PC-9 (cell line): ENCODE data around the gene MRPL28. TPM values are rescaled to one million over a fixed set of nuclear protein-coding genes. Genes with fewer than 3 reads are reported as not detected.
"Not testable (repeated sequence)": the region's sequence is repeated elsewhere in the genome, so short reads cannot be mapped to it uniquely, and the experiment has no call there.

Source experiments
- BruUV-seq: library from RNA; stranded (reverse); fragments of 400-500 nt; replicated peaks from 2 replicates; lab custom pipeline; 2021; lab: Mats Ljungman, UMichigan
- CTCF ChIA-PET: fragments of 300-600 bp; sonication (Branson Sonifier 250); formaldehyde crosslinking; loops from one replicate; lab custom pipeline; 2022; ENCODE audit warnings: antibody characterized with exemption; lab: Charles Lee
- POLR2A ChIA-PET: fragments of 300-600 bp; sonication (Branson Sonifier 250); formaldehyde crosslinking; loops from one replicate; lab custom pipeline; 2022; ENCODE audit warnings: antibody characterized with exemption; ENCODE audit not compliant: unreplicated experiment; lab: Charles Lee
- DNase-seq, 2 experiments: peaks; one replicate each; pipeline versions ENCODE4 v3.0.0 to v3.0.0-alpha.2; 2015 to 2022; ENCODE audit warnings: mixed read lengths in 1 of 2
- H2AFZ ChIP-seq: fragments of 200-600 bp; sonication (generic); 2 replicates; pipeline ENCODE4 v1.8.1; 2017; ENCODE audit warnings: antibody characterized with exemption
- H3F3A ChIP-seq: fragments of 200-600 bp; sonication (generic); 2 replicates; pipeline ENCODE4 v1.8.1; 2017; ENCODE audit warnings: antibody characterized with exemption, mild to moderate bottlenecking, low read depth; ENCODE audit not compliant: insufficient read depth
- H3K27ac ChIP-seq: fragments of 200-600 bp; sonication (generic); 2 replicates; pipeline ENCODE4 v1.6.1; 2016; ENCODE audit warnings: mixed run types
- H3K27me3 ChIP-seq: fragments of 200-600 bp; sonication (generic); 2 replicates; pipeline ENCODE4 v1.6.1; 2016; ENCODE audit warnings: low read depth, mixed run types; ENCODE audit not compliant: insufficient read depth
- H3K36me3 ChIP-seq: fragments of 200-600 bp; sonication (generic); 2 replicates; pipeline ENCODE4 v1.6.1; 2016; ENCODE audit warnings: low read depth, mixed run types
- H3K4me1 ChIP-seq: fragments of 200-600 bp; sonication (generic); replicated peaks from 2 replicates; pipeline ENCODE4 v1.6.1; 2016; ENCODE audit warnings: mixed run types; ENCODE audit not compliant: insufficient read depth
- H3K4me2 ChIP-seq: fragments of 200-600 bp; sonication (generic); 2 replicates; pipeline ENCODE4 v1.6.1; 2017; ENCODE audit warnings: mixed run types
- H3K4me3 ChIP-seq: fragments of 200-600 bp; sonication (generic); 2 replicates; pipeline ENCODE4 v1.6.1; 2016; ENCODE audit warnings: mixed run types
- H3K79me2 ChIP-seq: fragments of 200-600 bp; sonication (generic); 2 replicates; pipeline ENCODE4 v1.6.1; 2017; ENCODE audit warnings: low read depth, mixed run types
- H3K9me2 ChIP-seq: fragments of 200-600 bp; sonication (generic); 2 replicates; pipeline ENCODE4 v1.8.1; 2017; ENCODE audit warnings: mild to moderate bottlenecking; ENCODE audit not compliant: insufficient read depth
- H3K9me3 ChIP-seq: fragments of 200-600 bp; sonication (generic); 2 replicates; pipeline ENCODE4 v1.8.1; 2016; ENCODE audit warnings: low read depth; ENCODE audit not compliant: insufficient read depth
- H4K20me1 ChIP-seq: fragments of 200-600 bp; sonication (generic); 2 replicates; pipeline ENCODE4 v1.8.1; 2017; ENCODE audit not compliant: insufficient read depth
- CTCF ChIP-seq: fragments of 200-600 bp; sonication (generic); conservative IDR thresholded peaks from 2 replicates; pipeline ENCODE4 v1.6.1; 2017; ENCODE audit warnings: mixed run types, antibody characterized with exemption, mild to moderate bottlenecking, moderate library complexity
- EZH2 ChIP-seq: fragments of 200-600 bp; sonication (generic); IDR thresholded peaks from 2 replicates; pipeline ENCODE4 v1.8.0; 2017; ENCODE audit warnings: antibody characterized with exemption, low read depth
- intact Hi-C: fragments of 100-400 bp; cut with micrococcal nuclease; formaldehyde crosslinking; loops from one replicate; pipeline ENCODE4 v1.10.0; 2022; ENCODE audit not compliant: unreplicated experiment
- total RNA-seq: library from RNA; stranded (reverse); gene quantifications from 2 replicates; pipeline ENCODE4 v1.2.3, GENCODE V29; 2021

Gene MRPL28
- total RNA-seq, 1 experiment from 2014 or later = 150 TPM

DNA sequence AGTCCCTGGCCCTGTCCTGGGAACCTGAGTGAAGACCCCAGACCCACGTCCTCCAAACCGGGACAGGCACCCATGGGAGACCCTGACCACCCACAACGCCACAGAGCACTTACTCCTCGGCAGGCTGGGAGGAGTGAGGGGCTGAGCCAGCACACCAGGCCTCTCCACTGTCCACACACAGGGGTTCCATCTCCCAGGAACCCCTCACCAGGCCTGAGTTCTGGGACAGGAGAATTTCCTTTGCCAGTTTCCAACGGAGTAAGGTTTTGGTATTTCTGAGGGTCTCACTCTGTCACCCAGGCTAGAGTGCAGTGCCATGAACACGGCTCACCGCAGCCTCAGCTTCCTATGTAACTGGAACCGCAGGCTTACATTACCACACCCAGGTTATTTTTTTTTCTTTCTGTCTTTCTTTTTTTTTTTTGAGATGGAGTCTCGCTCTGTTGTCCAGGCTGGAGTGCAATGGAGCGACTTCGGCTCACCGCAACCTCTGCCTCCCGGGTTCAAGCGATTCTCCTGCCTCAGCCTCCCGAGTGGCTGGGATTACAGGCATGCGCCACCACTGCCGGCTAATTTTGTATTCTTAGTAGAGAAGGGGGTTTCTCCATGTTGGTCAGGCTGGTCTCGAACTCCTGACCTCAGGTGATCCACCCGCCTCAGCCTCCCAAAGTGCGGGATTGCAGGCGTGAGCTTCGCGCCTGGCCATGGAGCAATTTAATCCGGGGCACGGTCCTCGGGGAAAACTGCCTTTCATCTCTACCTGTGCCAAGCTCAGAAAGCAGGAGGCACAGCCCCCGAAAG is 9.8 kb upstream of the MRPL28 start:
- TF ChIP-seq CTCF (no peak), EZH2 (no peak)
- POLR2A ChIA-PET = no interaction called here
- no peaks in the 10 kb centered on the region for H3K36me3 ChIP-seq
- no peak overlapping the region for H2AFZ ChIP-seq
- intact Hi-C loops = loop anchor here (10.0 kb wide), 1 partner anchor 265 kb away; the partner anchor contains the start of genes MCRIP2 and WDR90
- BruUV-seq = TSS peak; percentile 26
- peak overlapping the region; percentile 86 for H3K4me2 ChIP-seq
- H3K4me3 ChIP-seq = peak overlapping the region; percentile 67; the same call in 1 of the 2 replicates
- no peaks in the 10 kb centered on the region for H3K4me1 ChIP-seq
- no peaks in the 10 kb centered on the region for H3K27me3 ChIP-seq
- CTCF ChIA-PET = no interaction called here
- DNase-seq = no peak
- H3F3A ChIP-seq = peaks cover 26% of the 10 kb centered on the region; the same call in 1 of the 2 replicates
- no peaks in the 10 kb centered on the region for H4K20me1 ChIP-seq
- no peaks in the 10 kb centered on the region for H3K9me3 ChIP-seq
- no peak overlapping the region for H3K27ac ChIP-seq
- no peaks in the 10 kb centered on the region for H3K79me2 ChIP-seq
- no peaks in the 10 kb centered on the region for H3K9me2 ChIP-seq

DNA sequence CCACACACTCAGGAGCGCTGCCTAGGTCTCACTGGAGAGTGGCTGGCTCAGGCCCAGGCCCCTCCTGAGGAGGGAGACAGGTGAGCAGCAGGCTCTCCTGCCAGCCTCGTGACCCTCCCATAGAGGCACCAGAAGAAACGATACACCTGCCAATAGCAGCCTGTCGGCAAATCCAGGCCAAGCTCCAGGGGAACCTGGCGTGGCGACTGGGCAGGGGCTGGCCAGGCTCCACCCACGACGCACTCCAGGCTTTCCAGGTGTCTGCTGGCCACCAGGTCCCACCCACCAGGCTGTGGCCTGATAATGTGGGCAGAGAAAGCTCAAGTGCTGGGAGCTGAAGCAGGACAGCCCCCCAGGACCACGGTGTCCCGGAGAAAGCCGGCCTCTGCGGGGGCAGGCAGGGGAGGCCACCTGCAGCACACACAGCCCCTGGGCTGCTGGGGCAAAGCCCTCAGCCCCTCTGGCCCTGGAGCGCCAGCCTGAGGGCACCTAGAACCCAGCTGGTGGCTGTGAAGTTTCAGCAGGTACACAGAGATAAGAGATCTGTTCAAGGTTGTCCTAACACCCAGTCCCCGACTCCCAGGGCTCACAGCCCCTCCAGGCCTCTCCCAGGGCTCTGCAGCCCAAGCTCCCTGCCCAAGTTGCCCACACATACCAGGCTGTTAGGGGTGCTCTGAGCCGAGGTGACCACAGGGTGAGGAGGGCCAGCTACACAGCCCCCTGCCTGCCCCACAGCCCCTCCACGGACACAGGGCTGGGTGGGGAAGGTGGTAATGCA is 9.0 kb upstream of the MRPL28 start:
- TF ChIP-seq EZH2 (no peak), CTCF (no peak)
- Histone ChIP-seq H3K9me3 (no peaks in the 10 kb centered on the region), H3K4me2 (no peak overlapping the region), H3K4me3 (no peak overlapping the region), H2AFZ (no peak overlapping the region), H3F3A (peaks cover 21% of the 10 kb centered on the region; the same call in 1 of the 2 replicates), H3K27ac (no peak overlapping the region), H4K20me1 (no peaks in the 10 kb centered on the region), H3K79me2 (no peaks in the 10 kb centered on the region), H3K36me3 (no peaks in the 10 kb centered on the region), H3K4me1 (no peaks in the 10 kb centered on the region), H3K27me3 (no peaks in the 10 kb centered on the region), H3K9me2 (no peaks in the 10 kb centered on the region)
- ChIA-PET POLR2A (interaction anchor here (0.7 kb wide), 1 partner anchor 63 kb away, joined by 3 read pairs; no protein-coding TSS in a partner anchor), CTCF (no interaction called here)
- no peak for DNase-seq
- intact Hi-C loops = no loop called here
- BruUV-seq = no TSS peak

DNA sequence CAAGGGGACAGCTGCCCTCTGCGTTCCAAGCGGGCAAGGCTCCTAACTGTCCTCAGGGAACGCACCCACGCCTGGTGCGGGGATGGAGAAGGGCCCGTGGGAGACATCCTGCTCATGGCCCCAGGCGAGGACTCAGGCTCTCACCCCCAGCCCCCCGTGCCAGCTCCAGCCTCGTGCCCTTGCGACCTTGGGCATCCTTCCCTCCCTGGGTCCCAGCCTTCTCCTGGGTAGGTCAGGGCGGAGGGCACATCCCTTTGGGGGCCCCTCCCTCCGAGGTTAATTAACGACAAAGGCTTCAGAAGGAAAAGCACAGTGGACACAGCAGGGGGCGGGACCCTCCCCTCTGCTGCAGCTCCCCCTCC is 8.5 kb upstream of the MRPL28 start:
- H3K79me2 ChIP-seq = no peaks in the 10 kb centered on the region
- ChIA-PET POLR2A (interaction anchor here (0.7 kb wide), 1 partner anchor 62 kb away, joined by 3 read pairs; no protein-coding TSS in a partner anchor), CTCF (no interaction called here)
- peaks cover 16% of the 10 kb centered on the region; the same call in 1 of the 2 replicates for H3F3A ChIP-seq
- no peaks in the 10 kb centered on the region for H3K36me3 ChIP-seq
- H3K27ac ChIP-seq = no peak overlapping the region
- no peaks in the 10 kb centered on the region for H3K27me3 ChIP-seq
- no peak for TF ChIP-seq EZH2
- no peak overlapping the region for H2AFZ ChIP-seq
- H3K4me1 ChIP-seq = no peaks in the 10 kb centered on the region
- H4K20me1 ChIP-seq = no peaks in the 10 kb centered on the region
- H3K4me3 ChIP-seq = no peak overlapping the region
- intact Hi-C loops = no loop called here
- no peak overlapping the region for H3K4me2 ChIP-seq
- H3K9me2 ChIP-seq = no peaks in the 10 kb centered on the region
- no peaks in the 10 kb centered on the region for H3K9me3 ChIP-seq
- DNase-seq = no peak
- no TSS peak for BruUV-seq

DNA sequence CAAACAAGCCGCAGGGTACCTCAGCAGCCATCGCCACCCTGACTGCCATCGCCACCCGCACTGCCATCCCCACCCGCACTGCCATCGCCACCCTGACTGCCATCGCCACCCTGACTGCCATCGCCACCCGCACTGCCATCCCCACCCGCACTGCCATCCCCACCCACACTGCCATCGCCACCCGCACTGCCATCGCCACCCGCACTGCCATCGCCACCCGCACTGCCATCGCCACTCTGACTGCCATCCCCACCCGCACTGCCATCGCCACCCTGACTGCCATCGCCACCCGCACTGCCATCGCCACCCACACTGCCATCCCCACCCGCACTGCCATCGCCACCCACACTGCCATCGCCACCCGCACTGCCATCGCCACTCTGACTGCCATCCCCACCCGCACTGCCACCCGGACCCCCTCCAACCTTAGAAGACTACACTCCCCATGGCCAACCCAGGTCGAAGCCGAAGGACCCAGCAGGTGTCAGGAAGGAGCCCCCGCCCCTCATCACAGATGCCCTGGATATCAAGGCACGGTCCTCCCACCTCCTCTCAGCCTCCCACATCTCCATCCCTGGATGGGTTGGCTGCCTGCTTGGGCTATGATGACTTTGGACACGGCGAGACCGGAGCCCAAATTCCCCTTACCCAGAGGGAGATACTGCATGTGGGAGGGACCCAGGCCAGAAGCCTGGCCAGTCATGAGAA is 7.9 kb upstream of the MRPL28 start:
- H3K4me2 ChIP-seq, H2AFZ ChIP-seq, DNase-seq, H3K27me3 ChIP-seq, H3K27ac ChIP-seq, H3K9me2 ChIP-seq, CTCF ChIA-PET, H3K9me3 ChIP-seq, POLR2A ChIA-PET, H3K4me3 ChIP-seq, H3K4me1 ChIP-seq, H4K20me1 ChIP-seq, H3K36me3 ChIP-seq, BruUV-seq, H3K79me2 ChIP-seq, intact Hi-C loops: not testable (repeated sequence)
- H3F3A ChIP-seq = peaks cover 11% of the 10 kb centered on the region; the same call in 1 of the 2 replicates
